Measurements from ENCODE around the gene VAV2. TPM values are rescaled to one million over a fixed set of nuclear protein-coding genes. Genes with fewer than 3 reads are reported as not detected.

VAV2 gene
- total and polyA plus RNA-seq, 11 donors = 3.3 to 9.9 (median 5.3) TPM

DNA sequence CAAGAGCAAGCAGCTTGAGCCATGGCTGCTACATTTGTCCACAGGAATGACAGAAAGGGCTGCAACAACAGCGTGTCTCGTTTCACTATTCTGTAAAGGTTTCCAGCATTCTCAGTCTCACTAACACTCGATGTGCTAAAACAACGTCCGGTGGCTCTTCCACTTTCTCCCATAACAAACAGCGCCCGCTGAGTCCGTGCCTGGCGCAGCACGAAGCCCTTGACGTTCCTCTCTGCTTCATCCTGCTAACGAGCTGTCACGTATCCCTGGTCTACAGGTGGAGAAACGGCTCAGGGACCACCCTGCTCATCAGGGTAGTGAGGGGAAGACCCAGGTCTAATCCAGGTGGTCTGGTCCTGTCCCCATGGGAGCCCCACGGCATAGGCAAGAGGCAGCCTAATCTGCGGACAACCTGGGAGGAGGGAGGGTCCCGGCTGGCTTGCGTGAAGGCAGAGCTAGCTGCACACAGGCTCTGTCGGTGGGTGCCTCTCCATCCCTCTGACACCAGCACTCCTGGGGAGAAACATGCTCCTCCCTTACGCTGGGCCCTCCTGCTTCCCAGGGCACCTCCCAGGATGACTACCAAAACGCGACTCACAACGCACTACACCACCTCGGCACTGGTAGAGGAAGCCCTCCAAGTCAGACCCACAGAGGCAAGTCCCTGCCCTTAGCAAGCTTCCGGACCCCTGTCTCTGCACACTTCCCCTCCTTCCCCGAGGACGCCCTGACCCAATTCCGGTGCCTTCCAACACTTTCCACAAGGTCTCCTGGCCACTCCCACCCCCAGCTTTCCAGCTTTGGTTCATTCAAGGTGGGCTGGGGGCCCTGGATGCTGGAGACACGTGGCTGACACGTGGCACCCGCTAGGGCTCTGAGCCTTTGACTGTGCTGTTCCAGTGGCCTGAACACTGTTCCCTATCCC, 43.3 kb downstream of the VAV2 start:
- intact Hi-C loops (cut with DNase I) = no loop called here
- TF ChIP-seq POLR2A (IDR thresholded peaks at IDR 0.05) (no peak), CTCF (IDR thresholded peaks at IDR 0.05) (no peak)
- 91 to 95% (median 92%) methylated on average over 26 to 31 of the region's 31 CpGs for WGBS, 4 donors
- H3K4me1 ChIP-seq = peaks cover 0 to 28% (median 2%) of the 10 kb centered on the region in 12 donors
- H3K27ac ChIP-seq = no peak overlapping the region
- H3K36me3 ChIP-seq = no peaks in the 10 kb centered on the region
- no peaks in the 10 kb centered on the region for H3K9me3 ChIP-seq
- no peak overlapping the region for H3K4me3 ChIP-seq
- DNase-seq (peak in 3 of 5 donors; percentile 11 to 56 (median 18)), ATAC-seq (no peak)
- no peaks in the 10 kb centered on the region for H3K27me3 ChIP-seq

DNA sequence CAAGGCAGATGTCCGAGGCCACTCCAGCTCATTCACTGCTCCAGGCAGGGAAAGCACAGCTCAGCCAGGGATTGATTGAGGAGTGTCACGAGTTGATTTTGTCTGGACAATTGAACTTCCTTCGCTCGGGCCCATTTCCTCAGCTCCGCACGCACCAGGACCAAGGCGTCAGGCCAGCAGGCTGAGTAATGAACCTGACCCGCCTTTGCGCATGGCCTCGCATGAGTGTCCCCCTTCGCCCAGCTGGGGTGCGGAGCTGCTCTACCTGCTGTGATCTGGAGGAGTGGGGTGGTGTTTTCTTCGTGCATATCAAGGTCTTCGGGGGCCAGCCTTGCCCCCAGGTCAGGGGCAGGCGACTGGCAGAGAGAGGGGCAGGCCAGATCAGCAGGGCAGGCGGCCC, 44.0 kb downstream of the VAV2 start:
- intact Hi-C loops (cut with DNase I) = no loop called here

GRCh38 chr9:133946840-133947486, 45.2 kb downstream of the VAV2 start:
- peaks cover 0 to 28% (median 2%) of the 10 kb centered on the region in 12 donors for H3K4me1 ChIP-seq
- DNase-seq (peak in 2 of 5 donors; percentile 13 to 27), ATAC-seq (no peak)
- WGBS, 4 donors = 90 to 93% (median 93%) methylated on average over 18 of the region's 18 CpGs
- no peak overlapping the region for H3K4me3 ChIP-seq
- TF ChIP-seq POLR2A (IDR thresholded peaks at IDR 0.05) (no peak), CTCF (IDR thresholded peaks at IDR 0.05) (no peak)
- no peak overlapping the region for H3K27ac ChIP-seq
- no peaks in the 10 kb centered on the region for H3K27me3 ChIP-seq
- no peaks in the 10 kb centered on the region for H3K9me3 ChIP-seq
- no peaks in the 10 kb centered on the region for H3K36me3 ChIP-seq
- intact Hi-C loops (cut with DNase I) = no loop called here

More for the DNA sequence above, 44.0 kb downstream of the VAV2 start:
- ATAC-seq = peak in 2 of 4 donors; percentile 11 to 68
- H3K9me3 ChIP-seq = no peaks in the 10 kb centered on the region
- no peaks in the 10 kb centered on the region for H3K27me3 ChIP-seq
- no peak overlapping the region for H3K27ac ChIP-seq
- H3K4me3 ChIP-seq = no peak overlapping the region
- H3K4me1 ChIP-seq = peaks cover 0 to 28% (median 2%) of the 10 kb centered on the region in 12 donors
- TF ChIP-seq POLR2A (IDR thresholded peaks at IDR 0.05) (no peak), CTCF (IDR thresholded peaks at IDR 0.05) (no peak)
- WGBS, 4 donors = 64 to 79% (median 72%) methylated on average over 14 to 16 of the region's 16 CpGs
- H3K36me3 ChIP-seq = no peaks in the 10 kb centered on the region
- peak in 3 of 5 donors; percentile 18 to 57 (median 34) for DNase-seq

All from heart left ventricle (tissue), 16 donors.